ENCODE results near the gene TNNC2.
"Not testable (repeated sequence)": the region's sequence is repeated elsewhere in the genome, so short reads cannot be mapped to it uniquely, and the experiment has no call there.

TNNC2 gene

DNA sequence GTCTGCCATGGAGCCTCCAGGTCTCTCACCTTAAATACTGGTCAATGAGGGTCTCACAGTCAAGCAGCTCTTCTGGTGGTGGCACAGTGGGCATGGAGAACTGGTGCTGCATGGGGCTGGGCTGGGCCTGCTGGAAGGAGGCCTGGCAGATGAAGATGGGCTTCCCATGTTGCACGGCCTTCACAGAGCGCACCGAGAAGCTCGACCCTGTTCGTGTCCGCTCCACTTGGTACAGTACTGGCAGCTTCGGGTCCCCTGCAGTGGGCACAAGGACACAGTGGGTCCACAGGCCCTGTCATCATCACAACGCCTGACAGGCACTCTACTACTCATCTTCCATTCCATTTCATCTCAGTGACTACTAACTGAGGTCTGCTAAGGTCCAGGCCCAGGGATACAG is 21.3 kb upstream of the TNNC2 start:
- DNase-seq = no peak

DNA sequence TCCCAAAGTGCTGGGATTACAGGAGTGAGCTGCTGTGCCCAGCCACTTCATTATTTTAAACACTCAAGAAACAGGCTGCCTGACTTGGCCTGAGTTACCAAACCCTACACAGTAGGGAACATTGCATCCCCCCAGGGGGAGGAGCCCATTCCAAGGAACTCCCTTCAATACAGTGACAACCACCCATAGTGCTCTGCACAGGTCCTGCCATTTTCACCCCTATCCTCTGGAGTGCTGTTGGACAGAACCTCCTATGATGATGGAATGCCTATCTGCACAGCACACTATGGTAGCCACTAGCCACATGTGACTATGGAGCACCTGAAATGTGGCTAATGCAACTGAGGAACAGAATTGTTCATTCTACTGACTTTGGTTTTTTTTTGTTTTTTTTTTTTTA is 18.3 kb upstream of the TNNC2 start:
- DNase-seq = no peak

DNA sequence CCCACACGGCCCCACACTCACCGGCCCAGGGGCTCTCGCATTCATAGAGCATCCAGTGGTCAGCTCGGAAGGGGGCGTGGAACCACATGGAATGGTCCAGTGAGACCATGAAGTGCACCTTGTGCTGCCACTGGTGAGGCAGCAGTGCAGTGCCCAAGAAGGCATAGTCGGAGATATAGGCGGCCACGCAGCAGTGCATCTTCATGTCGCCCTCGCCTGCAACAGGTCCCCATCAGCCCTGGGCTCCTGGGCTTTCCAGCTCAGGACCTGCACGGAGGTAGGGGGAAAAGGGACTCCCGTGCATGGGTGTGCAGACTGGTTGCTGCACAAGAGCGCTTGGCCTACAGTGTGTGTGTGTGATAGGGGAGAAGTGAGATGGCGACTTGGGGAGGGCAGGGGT is 16.4 kb upstream of the TNNC2 start:
- DNase-seq = no peak

DNA sequence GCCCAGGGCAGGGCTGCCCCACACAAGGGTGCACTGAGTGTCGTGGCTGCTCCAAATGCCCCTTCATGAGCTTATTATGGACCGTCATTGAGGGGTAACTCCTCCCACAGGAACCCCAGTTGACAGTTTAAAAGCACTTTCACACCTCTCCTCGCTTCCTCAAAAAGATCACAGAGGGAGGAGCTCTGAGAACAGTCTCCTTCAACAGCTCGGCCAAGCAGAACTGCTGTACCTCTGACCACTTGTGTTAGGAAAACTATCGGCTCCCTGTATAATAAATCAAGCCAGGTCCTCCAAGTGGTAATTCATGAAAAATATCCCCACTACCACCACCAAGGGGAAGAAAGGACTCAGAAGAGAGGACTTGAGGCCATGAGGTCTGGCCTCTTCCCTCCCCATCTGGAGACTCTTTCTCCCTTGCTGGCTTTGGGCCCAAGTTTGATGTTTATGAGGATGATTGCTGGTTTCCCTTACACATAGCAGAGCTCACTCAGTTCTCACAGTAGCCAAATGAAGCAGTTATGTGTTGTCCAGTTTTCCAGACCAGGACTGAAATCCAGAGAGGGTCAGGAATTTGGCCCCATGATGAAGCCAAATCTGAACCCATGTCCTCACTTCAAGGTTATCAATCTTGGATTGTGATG is 15.2 kb upstream of the TNNC2 start:
- DNase-seq = no peak

DNA sequence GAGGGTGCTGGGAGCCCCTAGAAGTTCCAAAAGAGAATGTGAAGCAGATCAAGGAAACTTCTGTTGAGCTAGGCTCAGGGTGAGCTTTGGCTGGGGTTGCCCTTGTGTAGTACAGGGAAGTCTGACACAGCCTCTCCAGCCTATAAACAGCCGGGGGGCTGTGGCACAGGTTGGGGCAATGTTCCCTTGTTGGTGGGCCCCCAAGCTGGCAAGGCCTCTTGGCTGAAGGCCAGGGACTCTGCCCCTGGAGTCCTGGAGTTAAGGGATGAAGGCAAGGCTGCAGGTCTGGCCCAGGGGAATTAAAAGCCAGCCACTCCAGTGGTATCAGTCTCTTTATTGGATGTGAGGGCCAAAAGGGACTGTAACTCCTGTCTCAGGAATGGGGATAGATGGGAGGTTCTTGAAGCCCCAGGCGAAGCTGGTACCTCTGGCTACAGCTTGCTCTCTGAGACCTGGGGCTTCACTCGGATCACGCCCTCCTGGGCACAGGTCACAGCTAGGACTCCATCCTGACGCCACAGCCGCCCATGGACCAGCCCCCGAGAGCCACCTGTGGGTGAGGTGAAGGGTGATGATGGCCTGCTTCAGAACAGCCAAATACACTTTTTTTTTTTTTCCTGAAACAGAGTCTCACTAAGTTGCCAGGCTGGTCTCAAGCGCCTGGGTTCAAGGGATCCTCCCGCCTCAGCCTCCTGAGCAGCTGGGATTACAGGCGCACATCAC is 14.5 kb upstream of the TNNC2 start:
- no peak for DNase-seq

DNA sequence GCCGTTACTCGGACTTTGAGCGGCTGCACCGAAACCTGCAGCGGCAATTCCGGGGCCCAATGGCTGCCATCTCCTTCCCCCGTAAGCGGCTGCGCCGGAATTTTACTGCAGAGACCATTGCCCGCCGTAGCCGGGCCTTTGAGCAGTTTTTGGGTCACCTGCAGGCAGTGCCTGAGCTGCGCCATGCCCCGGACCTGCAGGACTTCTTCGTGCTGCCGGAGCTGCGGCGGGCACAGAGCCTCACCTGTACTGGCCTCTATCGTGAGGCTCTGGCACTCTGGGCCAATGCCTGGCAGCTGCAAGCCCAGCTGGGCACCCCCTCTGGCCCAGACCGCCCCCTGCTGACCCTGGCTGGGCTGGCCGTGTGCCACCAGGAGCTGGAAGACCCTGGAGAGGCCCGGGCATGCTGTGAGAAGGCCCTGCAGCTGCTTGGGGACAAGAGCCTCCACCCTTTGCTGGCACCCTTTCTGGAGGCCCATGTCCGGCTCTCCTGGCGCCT is 13.6 kb upstream of the TNNC2 start:
- no peak for DNase-seq

DNA sequence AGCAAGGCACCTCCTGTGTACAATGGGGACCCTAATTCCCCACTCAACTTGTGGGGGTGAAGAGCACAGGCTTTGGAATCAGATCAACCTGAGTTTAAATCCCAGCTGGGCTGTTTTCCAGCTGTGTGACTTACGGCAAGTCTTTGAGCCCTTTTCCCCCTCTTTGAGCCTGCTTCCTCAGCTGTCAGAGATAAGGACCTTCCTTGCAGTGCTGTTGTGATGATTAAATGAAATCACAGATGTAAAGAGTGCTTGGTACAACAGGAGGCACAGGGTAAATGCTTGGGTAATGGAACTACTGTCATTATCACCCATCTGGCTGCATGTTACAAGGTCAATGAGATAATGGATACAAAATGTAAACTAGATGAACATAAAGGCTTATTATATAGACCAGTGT is 9.7 kb upstream of the TNNC2 start:
- no peak for DNase-seq

DNA sequence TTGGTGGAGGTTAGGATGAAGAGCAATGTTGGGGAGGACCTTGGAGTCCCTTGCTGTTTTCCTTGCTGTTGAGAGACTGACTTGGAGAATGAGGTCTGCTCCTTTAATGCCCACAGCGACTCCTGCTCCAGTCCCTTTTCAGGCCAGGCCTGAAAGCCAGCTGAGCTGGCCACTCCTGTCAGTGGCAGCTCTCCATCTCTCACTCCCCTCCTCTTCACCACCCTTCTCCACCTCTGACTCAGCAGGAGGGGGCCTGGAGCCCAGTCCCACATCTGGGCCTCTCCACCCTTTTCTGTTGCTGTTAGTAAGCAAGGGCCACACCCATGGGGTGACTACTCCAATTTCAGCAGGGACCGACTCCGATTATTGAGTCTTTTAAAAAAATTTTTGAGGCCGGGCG is 8.7 kb upstream of the TNNC2 start:
- no peak for DNase-seq

DNA sequence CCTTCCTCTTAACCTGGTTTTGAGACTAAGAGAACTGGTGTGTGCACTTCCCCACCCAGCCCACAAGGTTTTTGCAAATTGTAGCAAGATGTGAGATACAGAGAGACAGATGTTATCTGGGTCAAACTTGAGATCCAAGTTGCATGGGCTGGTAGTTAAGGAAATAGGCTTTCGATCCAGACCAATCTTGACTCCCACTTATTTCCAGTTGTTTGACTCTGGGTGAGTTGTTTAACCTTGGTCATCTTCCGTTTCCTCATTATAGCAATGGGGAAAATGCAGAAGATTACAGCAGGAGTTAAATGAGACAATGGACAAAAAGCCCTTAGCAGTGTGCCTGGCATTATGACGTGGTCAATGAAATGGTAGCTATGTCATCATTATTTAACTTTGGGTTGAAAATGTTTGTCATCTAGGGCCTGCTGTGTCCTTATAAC is 8.2 kb upstream of the TNNC2 start:
- no peak for DNase-seq

DNA sequence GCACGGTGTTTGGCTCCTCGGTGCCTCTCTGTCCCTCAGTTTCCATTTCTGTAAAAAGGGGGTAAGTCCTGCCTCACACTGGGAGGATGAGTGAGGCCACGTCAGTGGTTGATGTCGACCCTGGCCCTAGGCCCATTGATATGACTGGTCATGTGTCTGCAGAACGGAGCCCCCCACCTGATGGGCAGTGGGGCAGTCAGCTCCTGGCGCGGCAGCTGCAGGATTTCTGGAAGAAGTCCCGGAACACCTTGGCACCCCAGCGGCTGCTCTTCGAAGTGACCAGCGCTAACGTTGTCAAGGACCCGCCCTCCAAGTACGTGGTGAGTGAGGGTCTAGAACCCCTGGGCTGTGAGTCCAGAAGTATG is 7.7 kb upstream of the TNNC2 start:
- no peak for DNase-seq

DNA sequence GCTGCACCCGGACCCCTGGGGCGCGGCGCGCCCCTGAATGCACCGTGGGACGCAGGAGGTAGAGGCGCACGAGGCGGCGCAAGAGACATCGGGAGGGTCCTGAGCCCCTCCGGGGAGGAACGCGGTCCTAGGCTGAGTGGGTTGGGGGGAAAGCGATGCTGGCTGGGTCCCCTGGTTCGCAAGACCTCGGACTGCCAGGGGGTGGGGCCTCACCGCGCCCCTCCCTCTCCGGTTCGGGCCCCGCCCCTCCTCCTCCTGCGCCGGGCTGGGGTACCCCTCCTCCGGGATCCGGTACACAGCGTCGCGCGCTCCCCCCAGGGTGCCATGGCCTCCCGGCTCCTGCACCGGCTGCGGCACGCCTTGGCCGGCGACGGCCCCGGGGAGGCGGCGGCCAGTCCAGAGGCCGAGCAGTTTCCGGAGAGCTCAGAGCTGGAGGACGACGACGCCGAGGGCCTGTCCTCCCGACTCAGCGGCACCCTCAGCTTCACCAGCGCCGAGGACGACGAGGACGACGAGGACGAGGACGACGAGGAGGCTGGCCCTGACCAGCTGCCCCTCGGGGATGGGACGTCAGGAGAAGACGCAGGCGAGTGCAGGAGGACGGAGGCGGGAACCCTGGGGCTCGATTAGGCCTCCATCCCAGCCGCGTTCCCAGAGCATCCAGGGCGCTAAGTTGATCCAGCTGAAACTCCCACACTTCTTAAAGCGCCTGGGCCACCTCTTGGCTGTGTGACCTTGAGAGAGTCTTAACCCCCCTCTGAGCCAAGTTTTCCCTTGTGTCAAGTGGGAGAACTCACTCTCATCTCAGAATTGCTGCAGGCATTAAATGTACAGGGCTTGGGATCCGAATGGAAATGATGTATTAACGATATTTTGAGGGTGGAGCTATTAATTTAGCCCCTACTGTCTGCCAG is 7.0 kb upstream of the TNNC2 start:
- DNase-seq = no peak

DNA sequence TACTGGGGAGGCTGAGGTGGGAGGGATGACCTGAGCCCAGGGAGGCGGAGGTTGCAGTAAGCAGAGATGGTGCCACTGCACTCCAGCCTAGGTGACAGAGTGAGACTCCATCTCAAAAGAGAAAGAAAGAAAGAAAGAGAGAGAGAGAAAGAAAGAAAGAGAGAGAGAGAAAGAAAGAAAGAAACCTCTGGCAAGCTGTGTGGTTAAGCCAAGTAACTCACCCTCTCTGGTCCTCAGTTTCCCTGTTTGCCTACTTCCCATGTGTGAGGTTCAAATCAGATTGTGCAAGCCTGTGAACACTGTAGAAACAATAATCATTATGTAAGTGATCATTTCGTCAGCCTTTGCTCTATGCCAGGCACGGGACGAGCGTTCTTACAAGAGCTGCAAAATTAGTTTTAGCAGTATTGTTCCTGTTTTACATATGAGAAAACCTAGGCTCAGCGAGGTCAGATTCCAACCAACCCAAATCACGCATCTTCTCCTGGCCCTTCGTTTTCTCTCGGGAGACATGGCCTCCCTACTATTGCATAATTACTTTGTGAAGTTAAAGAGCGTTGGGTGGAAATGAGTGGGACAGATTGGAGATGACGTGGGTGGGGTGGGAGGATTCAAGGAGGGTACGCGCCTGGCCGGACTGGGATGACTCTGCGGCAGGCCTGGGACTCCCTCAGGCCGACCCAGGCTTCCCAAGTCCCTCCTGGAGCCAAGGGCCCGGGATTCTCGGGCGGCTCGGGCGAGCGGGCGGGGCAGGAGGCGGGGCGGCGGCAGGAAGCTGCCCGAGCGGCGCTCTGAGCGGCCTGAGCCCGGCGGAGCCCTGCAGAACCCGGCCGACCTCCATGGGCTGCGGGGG is 6.1 kb upstream of the TNNC2 start, which contains the start of gene SNX21:
TSS of gene SNX21 (plus strand) at position 770 of the 853 bp plus-strand sequence. CDS start 121 bp downstream, outside the sequence.
- DNase-seq = no peak

DNA sequence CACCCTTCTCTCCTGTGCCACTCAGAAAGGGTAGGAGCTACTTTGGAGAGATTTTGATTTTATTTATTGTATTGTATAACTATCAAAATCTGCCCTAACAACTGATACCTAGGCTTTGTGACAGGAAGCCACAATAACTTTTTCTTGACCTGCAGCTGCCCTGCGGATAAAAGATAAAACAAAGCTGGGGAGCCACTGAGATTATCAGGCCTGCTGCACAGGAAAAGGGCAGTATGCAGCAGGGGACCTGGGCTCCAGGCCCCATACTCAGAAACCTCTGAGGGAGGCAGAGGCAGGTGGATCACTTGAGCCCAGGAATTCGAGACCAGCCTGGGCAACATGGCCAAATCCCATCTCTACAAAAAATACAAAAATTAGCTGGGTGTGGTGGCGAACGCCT is 5.5 kb upstream of the TNNC2 start:
- no peak for DNase-seq

DNA sequence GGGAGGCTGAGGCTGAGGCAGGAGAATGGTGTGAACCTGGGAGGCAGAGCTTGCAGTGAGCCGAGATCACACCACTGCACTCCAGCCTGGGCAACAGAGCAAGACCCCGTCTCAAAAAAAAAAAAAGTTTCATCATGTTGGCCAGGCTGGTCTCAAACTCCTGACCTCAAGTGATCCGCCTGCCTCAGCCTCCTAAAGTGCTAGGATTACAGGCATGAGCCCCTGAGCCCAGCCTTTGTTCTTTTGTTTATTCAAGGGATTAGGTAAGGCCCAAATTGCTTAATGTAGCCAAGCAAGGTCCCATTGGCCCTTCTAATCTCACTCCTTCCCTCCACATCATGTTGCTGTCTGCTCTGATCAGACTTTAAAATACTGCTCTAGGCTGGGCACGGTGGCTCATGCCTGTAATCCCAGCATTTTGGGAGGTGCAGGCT is 2.6 kb upstream of the TNNC2 start:
- not testable (repeated sequence) for DNase-seq

DNA sequence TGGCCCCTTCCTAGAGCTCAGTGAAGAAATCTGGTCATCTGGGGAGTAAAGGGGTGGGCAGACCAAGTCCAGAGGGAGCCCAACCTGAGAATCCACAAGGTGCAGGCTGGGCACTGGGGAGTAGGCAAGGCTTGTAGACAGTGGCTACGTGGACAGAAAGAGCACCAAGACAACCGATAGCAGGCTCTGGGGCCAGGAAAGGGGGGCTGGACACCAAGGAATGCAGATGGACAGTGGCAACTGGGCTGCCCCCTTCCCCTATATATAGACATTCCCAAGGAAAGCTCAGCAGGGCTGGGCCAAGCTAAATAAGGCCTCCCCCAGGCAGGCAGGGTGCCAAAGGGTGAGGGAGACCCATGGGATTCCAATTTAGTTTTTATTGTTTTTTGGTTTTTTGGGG is 1.5 kb upstream of the TNNC2 start:
- DNase-seq = no peak

DNA sequence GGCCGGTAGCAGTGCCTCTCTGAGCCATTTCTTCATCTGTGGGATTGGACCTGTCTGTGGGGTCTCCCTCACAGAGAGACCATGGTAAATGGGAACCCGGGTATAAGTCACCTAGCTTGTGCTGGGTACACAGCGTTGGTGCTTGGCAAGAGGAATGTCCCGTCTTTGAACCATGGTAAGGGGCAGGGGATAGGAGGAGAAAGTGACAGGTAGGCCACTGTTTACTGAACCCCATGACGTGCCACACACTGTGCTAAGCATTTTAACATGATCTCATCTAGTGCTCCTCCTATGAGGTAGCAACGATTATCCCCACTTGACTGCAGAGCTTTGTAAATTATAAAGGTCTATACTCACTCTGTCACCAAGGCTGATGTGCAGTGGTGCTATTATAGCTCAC is 600 bp upstream of the TNNC2 start:
- DNase-seq = no peak

DNA sequence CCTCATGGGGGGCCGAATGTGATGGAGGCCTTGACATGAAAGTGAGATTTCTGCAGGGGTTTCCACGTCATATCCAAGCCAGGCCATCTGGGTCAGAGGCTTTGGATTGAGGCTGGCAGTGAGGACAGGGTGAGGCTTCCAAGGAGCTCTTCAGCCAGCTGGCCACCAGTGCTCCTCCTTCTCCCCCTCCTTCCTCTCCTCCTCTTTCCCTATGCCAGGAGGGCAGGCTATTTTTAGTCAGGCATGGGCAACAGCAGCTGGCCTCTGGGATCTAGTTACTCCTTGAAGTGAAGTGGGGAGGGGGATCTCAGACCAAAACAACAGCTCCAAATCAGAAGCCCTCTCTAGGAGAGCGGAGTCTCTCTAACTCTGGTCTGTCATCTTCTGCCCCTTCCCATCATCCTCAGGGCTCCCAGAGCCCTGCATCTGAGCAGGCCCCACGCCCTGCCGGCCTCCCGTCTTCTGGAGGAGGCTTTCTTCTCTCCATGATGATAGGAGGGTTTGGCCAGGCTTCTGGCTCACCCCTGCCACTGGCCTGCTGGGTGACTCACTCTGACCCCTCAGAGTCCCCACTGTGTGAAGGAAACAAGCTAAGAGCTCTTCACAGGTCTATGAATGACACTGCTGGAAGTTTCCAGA is 612 bp downstream of the TNNC2 start:
- no peak for DNase-seq

DNA sequence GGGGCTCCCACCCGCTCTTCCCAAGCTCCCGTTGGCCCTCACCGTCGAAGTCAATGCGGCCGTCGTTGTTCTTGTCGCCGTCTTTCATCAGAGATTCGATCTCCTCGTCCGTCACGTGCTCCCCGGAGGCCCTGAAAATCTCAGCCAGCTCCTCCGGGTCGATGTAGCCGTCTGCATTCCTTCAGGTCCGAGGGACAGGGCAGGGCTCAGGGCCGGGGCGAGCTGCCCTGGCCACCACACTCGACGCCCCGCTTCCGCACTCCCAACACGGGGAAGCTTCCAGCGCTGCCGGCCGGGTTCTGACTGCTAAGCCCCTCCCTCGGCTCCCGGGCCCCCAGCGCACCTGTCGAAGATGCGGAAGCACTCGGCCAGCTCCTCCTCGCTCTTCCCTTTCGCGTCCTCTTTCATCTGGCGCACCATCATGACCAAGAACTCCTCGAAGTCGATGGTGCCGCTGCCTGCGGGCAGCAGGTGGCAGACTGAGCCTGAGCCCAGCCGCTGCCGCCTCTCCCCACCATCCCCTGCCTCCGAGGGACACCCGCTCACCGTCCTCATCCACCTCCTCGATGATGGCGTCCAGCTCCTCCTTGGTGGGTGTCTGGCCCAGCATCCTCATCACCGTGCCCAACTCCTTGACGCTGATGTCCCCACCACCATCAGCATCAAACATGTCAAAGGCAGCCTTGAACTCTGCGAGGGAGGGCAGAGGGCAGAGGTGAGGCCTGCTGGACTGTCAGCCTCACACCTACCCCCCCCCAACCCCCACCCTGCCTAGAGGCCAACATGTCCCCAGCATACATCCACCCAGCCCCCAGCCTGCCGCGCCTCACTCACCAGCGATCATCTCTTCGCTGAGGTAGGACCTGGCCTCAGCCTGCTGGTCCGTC is 2.9 kb downstream of the TNNC2 start:
- peak; percentile 29 for DNase-seq

DNA sequence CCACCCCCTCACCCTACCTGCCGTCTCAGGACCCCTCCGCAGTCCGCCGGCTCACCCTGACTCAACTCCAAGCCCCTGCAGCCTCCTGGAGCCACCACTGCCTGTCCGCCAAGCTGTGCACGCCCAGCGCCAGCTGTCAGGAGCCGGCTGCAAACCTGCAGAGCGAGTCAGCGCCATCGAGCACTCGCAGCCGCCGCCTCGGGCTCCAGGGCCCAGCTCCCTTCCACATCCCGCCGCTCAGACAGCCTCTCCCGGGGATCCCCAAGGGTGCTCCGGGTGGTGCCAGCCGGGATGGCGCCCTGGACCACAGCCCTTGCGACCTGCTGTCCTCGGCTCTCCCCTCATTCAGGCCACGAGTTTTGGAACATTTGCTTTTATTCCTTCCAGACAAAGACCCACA is 4.3 kb downstream of the TNNC2 start:
- DNase-seq = no peak

DNA sequence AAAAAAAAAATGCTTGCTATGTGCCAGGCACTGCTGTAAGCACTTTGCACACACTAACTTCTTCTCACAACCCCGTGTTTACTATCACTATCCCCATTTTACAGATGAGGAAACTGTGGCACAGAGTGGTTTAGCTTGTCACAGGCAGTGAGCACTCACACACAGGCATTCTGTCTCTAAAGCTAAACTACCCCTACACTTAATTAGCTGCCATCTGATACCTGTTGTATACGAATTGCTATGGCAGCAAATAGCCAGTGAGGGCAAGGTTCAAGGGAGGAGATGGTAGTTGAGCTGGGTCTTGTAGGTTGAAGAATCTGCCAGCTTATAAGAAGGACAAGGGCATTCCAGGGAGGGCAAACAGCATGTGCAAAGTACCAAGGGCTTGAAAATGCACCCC is 5.2 kb downstream of the TNNC2 start:
- DNase-seq = no peak

DNA sequence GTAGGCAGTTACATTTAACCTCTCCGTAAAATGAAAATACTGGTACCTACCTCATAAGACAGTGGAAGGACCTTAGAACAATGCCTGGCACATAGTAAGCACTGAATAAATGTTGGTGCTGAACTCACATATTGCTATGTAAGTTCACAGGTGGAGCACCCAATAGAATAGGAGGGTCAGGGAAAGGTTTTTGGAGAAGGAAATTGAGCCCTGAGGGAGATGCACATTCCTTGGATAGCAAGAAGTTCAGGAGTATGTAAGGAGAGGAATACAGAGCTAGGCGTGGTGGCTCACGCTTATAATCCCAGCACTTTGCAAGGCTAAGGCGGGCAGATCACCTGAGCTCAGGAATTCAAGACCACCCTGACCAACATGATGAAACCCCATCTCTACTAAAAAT is 7.6 kb downstream of the TNNC2 start:
- DNase-seq = no peak

Data from effector CD4-positive, alpha-beta T cell (primary cell).